ENCODE results near the gene RICTOR.

RICTOR gene

GRCh38 chr5:39079147-39079546, 4.9 kb upstream of the RICTOR start:
- no peak for DNase-seq (ENCODE audit: extremely low read depth, low read depth)
- TF ChIP-seq CTCF (IDR thresholded peaks at IDR 0.05; ENCODE audit: low read depth, low read length): no peak

- DNase-seq (ENCODE audit: extremely low read depth, low read depth): no peak
- TF ChIP-seq CTCF (IDR thresholded peaks at IDR 0.05; ENCODE audit: low read depth, low read length): no peak
These were observed 2.8 kb upstream of the RICTOR start for GRCh38 chr5:39076757-39077728.

GRCh38 chr5:39076101-39076756, 2.0 kb upstream of the RICTOR start:
- DNase-seq (ENCODE audit: extremely low read depth, low read depth): no peak
- no peak for TF ChIP-seq CTCF (IDR thresholded peaks at IDR 0.05; ENCODE audit: low read depth, low read length)

- no peak for DNase-seq (ENCODE audit: extremely low read depth, low read depth)
- TF ChIP-seq CTCF (IDR thresholded peaks at IDR 0.05; ENCODE audit: low read depth, low read length): no peak
These were observed 507 bp downstream of the RICTOR start for GRCh38 chr5:39073767-39074016.

GRCh38 chr5:39072925-39073766, 1.1 kb downstream of the RICTOR start:
- no peak; the same call in 1 of the 2 replicates for TF ChIP-seq CTCF (IDR thresholded peaks at IDR 0.05; ENCODE audit: low read depth, low read length)
- DNase-seq (ENCODE audit: extremely low read depth, low read depth): no peak

GRCh38 chr5:39068099-39068498, 6.1 kb downstream of the RICTOR start:
- TF ChIP-seq CTCF (IDR thresholded peaks at IDR 0.05; ENCODE audit: low read depth, low read length): no peak
- no peak for DNase-seq (ENCODE audit: extremely low read depth, low read depth)

Data from AG09319 (cell line).